ENCODE results near the gene COPG2. TPM values are rescaled to one million over a fixed set of nuclear protein-coding genes. Genes with fewer than 3 reads are reported as not detected.
"Not testable (repeated sequence)": the region's sequence is repeated elsewhere in the genome, so short reads cannot be mapped to it uniquely, and the experiment has no call there.

Gene COPG2
- total RNA-seq, 1 donor, result 47.9 TPM

DNA sequence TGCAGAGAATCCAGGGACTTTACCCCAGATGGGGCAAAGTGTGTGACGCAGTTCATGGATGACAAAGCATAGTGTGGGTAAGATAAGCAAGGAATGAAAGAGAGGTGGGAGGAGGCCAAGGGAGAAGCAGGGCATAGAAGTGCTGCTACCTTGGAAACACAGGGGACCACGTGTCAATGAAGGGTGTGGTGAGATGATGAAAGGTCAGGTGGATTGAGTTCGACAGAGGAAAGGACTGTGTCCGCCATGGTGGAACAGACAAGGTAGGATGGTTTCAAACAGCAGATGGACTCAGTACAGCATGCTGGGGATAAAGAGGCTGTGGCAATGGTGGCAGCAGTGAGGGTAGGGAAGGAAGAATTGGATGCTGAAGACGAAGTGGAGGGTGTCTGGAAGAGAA, 143.9 kb downstream of the COPG2 start:
- no peak for DNase-seq (ENCODE audit: low read depth)
- H3K4me3 ChIP-seq (ENCODE audit: low read depth, low read length), result no peak overlapping the region

GRCh38 chr7:130523519-130524125, 144.9 kb downstream of the COPG2 start:
- DNase-seq (ENCODE audit: low read depth); H3K4me3 ChIP-seq (ENCODE audit: low read depth, low read length): not testable (repeated sequence)

More for the DNA sequence above, 143.9 kb downstream of the COPG2 start:
- TF ChIP-seq, protein P1, sequence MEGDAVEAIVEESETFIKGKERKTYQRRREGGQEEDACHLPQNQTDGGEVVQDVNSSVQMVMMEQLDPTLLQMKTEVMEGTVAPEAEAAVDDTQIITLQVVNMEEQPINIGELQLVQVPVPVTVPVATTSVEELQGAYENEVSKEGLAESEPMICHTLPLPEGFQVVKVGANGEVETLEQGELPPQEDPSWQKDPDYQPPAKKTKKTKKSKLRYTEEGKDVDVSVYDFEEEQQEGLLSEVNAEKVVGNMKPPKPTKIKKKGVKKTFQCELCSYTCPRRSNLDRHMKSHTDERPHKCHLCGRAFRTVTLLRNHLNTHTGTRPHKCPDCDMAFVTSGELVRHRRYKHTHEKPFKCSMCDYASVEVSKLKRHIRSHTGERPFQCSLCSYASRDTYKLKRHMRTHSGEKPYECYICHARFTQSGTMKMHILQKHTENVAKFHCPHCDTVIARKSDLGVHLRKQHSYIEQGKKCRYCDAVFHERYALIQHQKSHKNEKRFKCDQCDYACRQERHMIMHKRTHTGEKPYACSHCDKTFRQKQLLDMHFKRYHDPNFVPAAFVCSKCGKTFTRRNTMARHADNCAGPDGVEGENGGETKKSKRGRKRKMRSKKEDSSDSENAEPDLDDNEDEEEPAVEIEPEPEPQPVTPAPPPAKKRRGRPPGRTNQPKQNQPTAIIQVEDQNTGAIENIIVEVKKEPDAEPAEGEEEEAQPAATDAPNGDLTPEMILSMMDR (IDR thresholded peaks at IDR 0.05; ENCODE audit: insufficient read depth, low read depth, low read length), result no peak

- TF ChIP-seq, protein P1 (IDR thresholded peaks at IDR 0.05; ENCODE audit: insufficient read depth, low read depth, low read length), result no peak
- DNase-seq (ENCODE audit: low read depth), result no peak
- no peak overlapping the region for H3K4me3 ChIP-seq (ENCODE audit: low read depth, low read length)
Observed at GRCh38 chr7:130521258-130521951, 147.1 kb downstream of the COPG2 start.

DNA sequence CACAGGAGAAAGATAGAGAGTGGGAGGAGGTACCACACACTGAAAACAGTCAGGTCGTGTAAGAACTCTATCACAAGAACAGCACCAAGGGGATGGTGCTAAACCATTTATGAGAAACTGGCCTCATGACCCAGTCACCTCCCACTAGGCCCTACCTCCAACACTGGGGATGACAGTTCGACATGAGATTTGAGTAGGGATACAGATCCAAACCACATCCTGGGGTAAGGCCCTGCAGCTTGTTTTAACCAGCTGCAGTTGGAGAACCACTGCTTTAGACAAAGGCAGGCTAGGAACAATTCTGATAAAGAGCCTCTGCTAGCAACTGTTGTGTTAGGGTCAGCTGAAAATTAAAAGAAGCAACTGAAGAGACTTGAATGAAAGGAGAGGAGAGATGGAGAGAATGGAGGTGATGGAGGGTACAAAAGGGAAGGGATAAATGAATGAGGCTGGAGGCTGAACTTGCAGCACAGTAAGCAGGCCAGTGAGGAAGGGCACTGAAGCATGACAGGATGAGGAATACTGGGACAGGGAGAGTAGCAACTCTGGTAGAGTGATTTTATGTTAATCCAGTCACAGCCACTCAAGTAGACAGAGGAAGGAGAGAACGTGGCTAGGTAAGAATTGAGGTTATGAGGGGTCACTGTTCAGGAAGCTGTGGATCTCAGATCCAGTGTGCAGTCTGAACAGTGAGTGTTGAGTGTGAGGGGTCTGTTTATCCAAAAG, 153.1 kb downstream of the COPG2 start:
- no peak for DNase-seq (ENCODE audit: low read depth)
- H3K4me3 ChIP-seq (ENCODE audit: low read depth, low read length), result no peak overlapping the region
- TF ChIP-seq, protein P1 (IDR thresholded peaks at IDR 0.05; ENCODE audit: insufficient read depth, low read depth, low read length), result no peak

DNA sequence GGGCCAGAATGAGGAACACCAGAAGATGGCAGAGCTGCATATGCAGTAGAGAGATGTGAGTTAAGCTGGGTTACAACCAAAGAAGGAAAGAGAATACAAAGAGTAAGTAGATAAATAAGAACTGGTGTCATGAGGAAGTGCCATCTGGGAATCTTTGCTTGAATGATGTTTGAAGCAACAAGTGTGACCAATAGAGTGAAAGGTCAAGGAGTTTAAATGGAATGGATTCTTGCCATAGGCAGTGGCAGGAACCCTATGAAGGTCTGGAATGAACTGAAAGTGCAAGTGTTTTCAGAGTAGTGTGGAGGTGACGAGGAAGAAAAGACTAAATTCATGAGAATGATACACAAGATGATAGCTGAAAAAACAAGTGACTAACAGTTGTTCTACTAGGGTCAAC, 155.1 kb downstream of the COPG2 start:
- H3K4me3 ChIP-seq (ENCODE audit: low read depth, low read length), result no peak overlapping the region
- TF ChIP-seq, protein P1 (IDR thresholded peaks at IDR 0.05; ENCODE audit: insufficient read depth, low read depth, low read length), result no peak
- DNase-seq (ENCODE audit: low read depth), result no peak

DNA sequence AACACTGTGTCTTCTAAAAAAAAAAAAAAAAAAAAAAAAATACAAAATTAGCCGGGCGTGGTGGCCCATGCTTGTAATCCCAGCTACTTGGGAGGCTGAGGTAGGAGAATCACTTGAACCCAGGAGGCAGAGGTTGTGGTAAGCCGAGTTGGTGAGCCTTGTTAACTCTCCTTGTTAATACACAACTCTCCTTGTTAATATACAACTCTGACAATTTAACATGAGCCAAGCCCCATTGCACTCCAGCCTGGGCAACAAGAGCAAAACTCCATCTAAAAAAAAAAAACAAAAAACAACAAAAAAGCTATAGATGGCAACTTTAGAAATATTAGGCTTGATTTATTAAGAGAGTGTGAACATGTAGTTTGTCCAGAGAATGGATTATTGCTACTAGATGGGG, 156.5 kb downstream of the COPG2 start:
- not testable (repeated sequence) for H3K4me3 ChIP-seq (ENCODE audit: low read depth, low read length); DNase-seq (ENCODE audit: low read depth)

DNA sequence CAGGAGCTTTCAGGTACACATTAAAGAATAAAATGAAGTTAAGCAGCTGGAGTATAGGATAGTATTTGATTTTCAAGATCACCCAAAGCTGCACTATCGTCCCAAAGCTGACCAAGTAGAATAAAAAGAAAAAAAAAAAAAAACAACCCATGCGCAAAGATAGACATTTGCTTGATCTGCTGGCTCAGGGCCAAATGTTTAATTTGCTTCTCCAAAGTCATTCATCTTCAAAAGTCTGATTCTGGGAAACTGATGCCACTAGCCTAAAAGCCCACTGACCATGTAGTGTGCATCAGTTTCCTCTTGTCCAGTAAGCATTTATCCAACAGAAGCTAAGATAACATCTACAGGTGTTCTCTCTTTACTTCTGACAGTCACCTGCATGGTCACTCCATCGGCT, 162.2 kb downstream of the COPG2 start:
- no peak overlapping the region for H3K4me3 ChIP-seq (ENCODE audit: low read depth, low read length)
- TF ChIP-seq, protein P1 (IDR thresholded peaks at IDR 0.05; ENCODE audit: insufficient read depth, low read depth, low read length), result no peak
- no peak for DNase-seq (ENCODE audit: low read depth)
